Panc1 (cell line): ENCODE measurements around the gene SLC6A17. TPM values are rescaled to one million over a fixed set of nuclear protein-coding genes. Genes with fewer than 3 reads are reported as not detected.

Source experiments
- ATAC-seq: fragments of 200-7000 bp; cut with Tn5 transposase; 2 replicates; pipeline ENCODE4 v1.9.1; 2020; ENCODE audit warnings: mild to moderate bottlenecking, moderate library complexity
- BruUV-seq: library from RNA; stranded (reverse); fragments of 400-500 nt; replicated peaks from 2 replicates; lab custom pipeline; 2021; lab: Mats Ljungman, UMichigan
- CTCF ChIA-PET: fragments of 300-600 bp; sonication (Branson Sonifier 250); formaldehyde crosslinking; loops from one replicate; lab custom pipeline; 2022; ENCODE audit warnings: antibody characterized with exemption; lab: Charles Lee
- POLR2A ChIA-PET: fragments of 300-600 bp; sonication (Branson Sonifier 250); formaldehyde crosslinking; loops from one replicate; lab custom pipeline; 2022; ENCODE audit warnings: antibody characterized with exemption; lab: Charles Lee
- DNase-seq: peaks from one replicate; pipeline ENCODE4 v3.0.0-alpha.2; 2010; ENCODE audit warnings: low read depth, low spot score
- H3K27ac ChIP-seq: 2 replicates; pipeline ENCODE4 v1.5.1; 2011; ENCODE audit warnings: mild to moderate bottlenecking, low read length, inconsistent platforms
- H3K27me3 ChIP-seq: fragments of 200-500 bp; sonication (Bioruptor generic); 2 replicates; pipeline ENCODE4 v1.6.0; 2014; ENCODE audit warnings: low read length, inconsistent platforms; ENCODE audit not compliant: control insufficient read depth, insufficient read depth
- H3K36me3 ChIP-seq: fragments of 200-500 bp; sonication (Bioruptor generic); 2 replicates; pipeline ENCODE4 v1.5.1; 2014; ENCODE audit warnings: inconsistent platforms, mild to moderate bottlenecking, low read length, moderate library complexity; ENCODE audit not compliant: control insufficient read depth, insufficient read depth
- H3K4me1 ChIP-seq: 2 replicates; pipeline ENCODE4 v1.5.1; 2011; ENCODE audit warnings: inconsistent platforms, mild to moderate bottlenecking, low read length, moderate library complexity; ENCODE audit not compliant: control insufficient read depth, insufficient read depth
- H3K4me3 ChIP-seq, 2 experiments: 2 replicates each; pipeline ENCODE4 v1.5.1; 2011 to 2012; ENCODE audit warnings: low read depth in 2 of 2, low read length in 2 of 2, mild to moderate bottlenecking in 2 of 2, inconsistent platforms in 1 of 2, moderate library complexity in 1 of 2
- H3K9me3 ChIP-seq: fragments of 200-500 bp; sonication (Bioruptor generic); 2 replicates; pipeline ENCODE4 v1.5.1; 2014; ENCODE audit warnings: low read depth, mild to moderate bottlenecking, inconsistent platforms, low read length, moderate library complexity; ENCODE audit not compliant: control insufficient read depth, insufficient read depth
- CTCF ChIP-seq: fragments of 450-650 bp; IDR thresholded peaks from 2 replicates; pipeline ENCODE4 v1.5.1; 2017; ENCODE audit warnings: mild to moderate bottlenecking
- POLR2AphosphoS5 ChIP-seq: IDR thresholded peaks from 2 replicates; pipeline ENCODE4 v1.6.1; 2012; ENCODE audit warnings: mild to moderate bottlenecking, low read depth, low read length, moderate library complexity
- REST ChIP-seq, 2 experiments: IDR thresholded peaks; 2 replicates each; pipeline ENCODE4 v1.6.1; 2011 to 2012; ENCODE audit warnings: low read depth in 2 of 2, control low read depth in 1 of 2, low read length in 1 of 2, mild to moderate bottlenecking in 1 of 2, moderate library complexity in 1 of 2; ENCODE audit not compliant: insufficient read depth in 1 of 2
- SIN3A ChIP-seq: IDR thresholded peaks from 2 replicates; pipeline ENCODE4 v1.6.1; 2012; ENCODE audit warnings: low read depth, mild to moderate bottlenecking, low read length, moderate library complexity, borderline replicate concordance; ENCODE audit not compliant: insufficient read depth
- TCF7L2 ChIP-seq: IDR thresholded peaks from 2 replicates; pipeline ENCODE4 v1.6.1; 2011; ENCODE audit warnings: mild to moderate bottlenecking, low read depth, low read length, inconsistent platforms
- in situ Hi-C: cut with HindIII; loops from 2 replicates; pipeline ENCODE4 v1.10.0; 2016; ENCODE audit warnings: low sequenced_read_pairs, low pct_unique_long_range_greater_than_20kb
- intact Hi-C: fragments of 100-400 bp; cut with micrococcal nuclease; formaldehyde crosslinking; loops from one replicate; pipeline ENCODE4 v1.10.0; 2022; ENCODE audit not compliant: unreplicated experiment
- total RNA-seq: library from RNA; stranded (reverse); gene quantifications from one replicate; pipeline ENCODE4 v1.2.1, GENCODE V29; 2021; ENCODE audit not compliant: unreplicated experiment

Gene SLC6A17
- total RNA-seq, 1 experiment from 2014 or later, result 5.7 TPM

GRCh38 chr1:110114173-110114572 is 36.1 kb upstream of the SLC6A17 start:
- TF ChIP-seq REST (IDR thresholded peaks at IDR 0.05; ENCODE audit: insufficient read depth in 1 of 2, low read depth in 2 of 2, low read length in 1 of 2) (no peak), POLR2AphosphoS5 (no peak), TCF7L2 (no peak), SIN3A (no peak), CTCF (no peak)
- ChIA-PET CTCF (no interaction called here), POLR2A (no interaction called here)
- BruUV-seq, result no TSS peak
- ATAC-seq, result no peak
- Histone ChIP-seq H3K4me3 (no peak overlapping the region), H3K27me3 (no peaks in the 10 kb centered on the region; the same call in 1 of the 2 replicates), H3K36me3 (no peaks in the 10 kb centered on the region), H3K9me3 (no peaks in the 10 kb centered on the region), H3K4me1 (no peaks in the 10 kb centered on the region), H3K27ac (no peak overlapping the region)
- no peak for DNase-seq
- in situ Hi-C loops, result no loop called here
- intact Hi-C loops, result no loop called here

- intact Hi-C loops, result no loop called here
- Histone ChIP-seq H3K4me1 (no peaks in the 10 kb centered on the region), H3K36me3 (no peaks in the 10 kb centered on the region), H3K9me3 (no peaks in the 10 kb centered on the region), H3K4me3 (no peak overlapping the region), H3K27me3 (no peaks in the 10 kb centered on the region), H3K27ac (no peak overlapping the region)
- no peak for TF ChIP-seq TCF7L2
- DNase-seq (no peak), ATAC-seq (no peak)
- no TSS peak for BruUV-seq
- POLR2A ChIA-PET, result no interaction called here
- CTCF ChIA-PET, result no interaction called here
- in situ Hi-C loops, result no loop called here
These were observed 35.5 kb upstream of the SLC6A17 start for GRCh38 chr1:110114784-110115183.

GRCh38 chr1:110118636-110119396 is 31.5 kb upstream of the SLC6A17 start:
- Histone ChIP-seq H3K9me3 (no peaks in the 10 kb centered on the region), H3K36me3 (no peaks in the 10 kb centered on the region), H3K4me3 (no peak overlapping the region), H3K27ac (no peak overlapping the region), H3K27me3 (no peaks in the 10 kb centered on the region), H3K4me1 (no peaks in the 10 kb centered on the region)
- CTCF ChIA-PET, result interaction anchor here (1.9 kb wide), 1 partner anchor 31 kb away, joined by 5 read pairs; no protein-coding TSS in a partner anchor
- no peak for DNase-seq
- in situ Hi-C loops, result no loop called here
- intact Hi-C loops, result no loop called here
- no peak for ATAC-seq
- POLR2A ChIA-PET, result no interaction called here
- TF ChIP-seq CTCF (no peak), SIN3A (no peak), REST (IDR thresholded peaks at IDR 0.05; ENCODE audit: insufficient read depth in 1 of 2, low read depth in 2 of 2, low read length in 1 of 2) (no peak), POLR2AphosphoS5 (no peak), TCF7L2 (no peak)
- BruUV-seq, result no TSS peak
